Skeletal muscle satellite cell (primary cell): ENCODE measurements around the gene POU2AF3.
A peak's percentile ranks its signal among the peaks of the same experiment; 100 is the strongest.
"Not testable (repeated sequence)": the region's sequence is repeated elsewhere in the genome, so short reads cannot be mapped to it uniquely, and the experiment has no call there.

Experiments
- H3K27me3 ChIP-seq: 2 replicates; pipeline ENCODE4 v1.7.0; 2013; ENCODE audit warnings: low read length; ENCODE audit not compliant: control insufficient read depth, insufficient read depth
- H3K36me3 ChIP-seq: 2 replicates; pipeline ENCODE4 v1.7.0; 2013; ENCODE audit warnings: mild to moderate bottlenecking, control low read depth, low read length; ENCODE audit not compliant: insufficient read depth
- H3K4me1 ChIP-seq: 2 replicates; pipeline ENCODE4 v1.7.0; 2013; ENCODE audit warnings: low read length; ENCODE audit not compliant: control insufficient read depth, insufficient read depth
- H3K4me2 ChIP-seq: 2 replicates; pipeline ENCODE4 v1.7.0; 2013; ENCODE audit warnings: mild to moderate bottlenecking, low read length
- H3K4me3 ChIP-seq: 2 replicates; pipeline ENCODE4 v1.7.0; 2013; ENCODE audit warnings: low read length
- H3K9ac ChIP-seq: 2 replicates; pipeline ENCODE4 v1.7.0; 2013; ENCODE audit warnings: mild to moderate bottlenecking, low read depth, low read length, moderate library complexity
- H3K9me3 ChIP-seq: replicated peaks from 2 replicates; pipeline ENCODE4 v1.7.0; 2013; ENCODE audit warnings: mild to moderate bottlenecking, control low read depth, low read length

POU2AF3 gene

DNA sequence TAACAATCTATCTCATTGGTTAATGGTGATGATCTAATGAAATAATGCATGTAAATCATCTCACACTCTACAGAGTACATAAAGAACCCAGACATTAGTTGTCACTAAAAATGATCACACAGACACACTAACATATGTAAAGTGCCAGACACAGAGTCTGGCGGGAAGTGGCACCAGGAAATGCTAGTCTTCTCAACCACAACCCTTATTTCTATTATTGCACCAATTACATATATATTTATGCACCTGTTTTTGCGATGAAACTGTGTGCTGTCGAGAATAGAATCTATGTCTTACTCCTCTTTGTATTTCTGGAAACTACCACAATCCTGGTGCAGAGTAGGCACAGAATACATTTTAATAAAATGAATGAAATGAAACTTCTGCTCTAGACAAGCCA is 25.9 kb upstream of the POU2AF3 start:
- Histone ChIP-seq H3K4me3 (no peak overlapping the region), H3K27me3 (peaks cover 17% of the 10 kb centered on the region), H3K4me2 (no peak overlapping the region), H3K9ac (no peak overlapping the region), H3K9me3 (no peaks in the 10 kb centered on the region), H3K36me3 (no peaks in the 10 kb centered on the region), H3K4me1 (no peaks in the 10 kb centered on the region)

DNA sequence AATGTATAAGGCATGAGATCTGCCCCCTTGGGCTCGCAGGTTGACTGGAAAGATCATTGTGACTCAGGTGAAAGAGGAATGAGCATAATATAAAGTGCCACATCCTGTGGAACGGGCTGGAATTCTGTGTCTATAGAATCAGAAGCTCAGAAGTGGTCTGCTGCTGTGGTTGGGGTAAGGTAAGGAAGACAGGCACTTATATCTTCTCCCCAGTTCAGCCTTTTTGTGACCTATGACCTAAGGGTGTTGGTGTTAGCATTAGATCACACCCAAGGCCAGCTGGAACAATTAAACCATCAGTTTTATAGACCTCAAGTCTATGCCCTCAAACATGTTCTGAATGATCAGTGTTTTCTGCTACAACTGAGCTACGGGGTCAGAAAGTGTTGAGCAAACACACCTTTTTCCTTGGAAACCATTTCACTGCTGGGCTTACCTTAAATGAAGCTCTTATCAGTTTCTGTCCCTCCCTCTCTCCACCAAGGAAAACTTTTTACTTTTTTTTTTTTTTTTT is 15.7 kb upstream of the POU2AF3 start:
- Histone ChIP-seq H3K4me1 (no peaks in the 10 kb centered on the region), H3K9me3 (no peaks in the 10 kb centered on the region), H3K4me2 (no peak overlapping the region), H3K4me3 (no peak overlapping the region), H3K36me3 (no peaks in the 10 kb centered on the region), H3K9ac (no peak overlapping the region), H3K27me3 (peaks cover 52% of the 10 kb centered on the region)

DNA sequence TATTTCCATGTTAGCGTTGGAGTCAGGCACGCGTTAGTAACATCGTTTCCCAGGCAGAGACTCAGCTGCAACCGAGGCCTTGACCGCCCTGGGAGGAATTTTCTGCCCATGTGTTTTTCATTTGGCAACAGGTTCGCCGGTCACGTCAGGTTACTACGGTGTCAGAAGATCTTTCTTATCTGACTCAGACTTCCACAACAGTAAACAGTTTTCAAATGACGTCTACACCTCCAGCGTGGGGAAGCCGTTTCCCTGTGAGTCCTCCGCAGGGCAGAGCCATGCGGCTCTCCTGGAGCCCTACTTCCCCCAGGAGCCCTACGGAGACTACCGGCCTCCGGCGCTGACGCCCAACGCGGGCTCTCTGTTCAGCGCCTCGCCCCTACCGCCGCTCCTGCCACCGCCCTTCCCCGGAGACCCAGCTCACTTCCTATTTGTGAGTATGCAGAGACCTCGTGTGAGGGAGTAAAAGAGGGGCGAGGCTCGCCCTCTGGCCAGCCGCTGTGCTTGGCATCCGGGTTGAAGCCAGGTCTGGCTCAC is 14.3 kb upstream of the POU2AF3 start:
- H3K9ac ChIP-seq = no peak overlapping the region
- no peaks in the 10 kb centered on the region for H3K4me1 ChIP-seq
- no peak overlapping the region for H3K4me3 ChIP-seq
- no peaks in the 10 kb centered on the region for H3K36me3 ChIP-seq
- peaks cover 39% of the 10 kb centered on the region for H3K27me3 ChIP-seq
- H3K4me2 ChIP-seq = no peak overlapping the region
- no peaks in the 10 kb centered on the region for H3K9me3 ChIP-seq

DNA sequence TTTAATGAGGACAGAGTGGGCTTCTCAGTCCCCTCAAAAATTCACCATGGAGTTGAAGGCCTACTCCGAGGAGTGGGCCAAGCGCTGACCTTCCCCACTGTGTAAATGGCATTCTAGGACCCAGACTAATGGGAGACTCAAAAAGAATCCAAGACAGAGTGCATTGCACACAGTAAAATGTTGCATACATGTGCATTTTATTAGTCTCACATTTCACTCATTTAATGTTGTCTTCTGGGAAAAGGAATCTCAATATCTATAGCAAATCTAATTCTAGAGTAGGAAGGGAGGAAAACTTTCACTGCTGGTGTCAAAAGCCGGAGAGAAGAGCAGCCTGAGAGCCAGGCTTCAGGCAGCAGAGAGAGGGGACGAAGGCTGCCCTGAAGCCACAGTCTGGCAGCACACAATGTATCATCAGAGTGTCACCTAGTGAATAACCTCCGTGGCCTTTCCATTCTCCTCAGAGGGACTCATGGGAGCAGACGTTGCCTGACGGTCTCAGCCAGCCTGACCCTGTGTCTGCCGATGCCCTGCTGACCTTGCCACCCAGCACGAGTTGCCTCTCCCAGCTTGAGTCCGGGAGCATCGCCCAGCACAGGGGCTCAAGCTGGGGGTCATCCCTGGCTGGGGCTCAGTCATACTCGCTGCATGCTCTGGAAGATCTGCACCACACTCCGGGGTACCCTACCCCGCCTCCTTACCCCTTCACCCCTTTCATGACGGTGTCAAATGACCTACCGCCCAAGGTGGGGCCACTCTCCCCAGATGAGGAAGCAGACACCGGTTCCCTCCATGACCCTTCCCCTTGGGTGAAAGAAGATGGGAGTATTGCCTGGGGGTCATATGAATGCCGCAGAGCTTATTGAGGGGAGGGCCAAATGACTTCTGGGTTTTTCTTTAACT is 12.9 kb upstream of the POU2AF3 start:
- H3K4me1 ChIP-seq = no peaks in the 10 kb centered on the region
- H3K4me3 ChIP-seq = no peak overlapping the region
- no peak overlapping the region for H3K9ac ChIP-seq
- H3K27me3 ChIP-seq = peaks cover 30% of the 10 kb centered on the region
- H3K36me3 ChIP-seq = no peaks in the 10 kb centered on the region
- no peak overlapping the region for H3K4me2 ChIP-seq
- no peaks in the 10 kb centered on the region for H3K9me3 ChIP-seq

- no peaks in the 10 kb centered on the region for H3K36me3 ChIP-seq
- H3K4me2 ChIP-seq = no peak overlapping the region
- peaks cover 11% of the 10 kb centered on the region for H3K27me3 ChIP-seq
- H3K4me3 ChIP-seq = no peak overlapping the region
- no peak overlapping the region for H3K9ac ChIP-seq
- no peaks in the 10 kb centered on the region for H3K4me1 ChIP-seq
- H3K9me3 ChIP-seq = no peaks in the 10 kb centered on the region
Observed at GRCh38 chr11:111291764-111292163, 6.6 kb upstream of the POU2AF3 start.

- not testable (repeated sequence) for H3K9ac ChIP-seq, H3K4me2 ChIP-seq, H3K9me3 ChIP-seq, H3K27me3 ChIP-seq, H3K36me3 ChIP-seq, H3K4me1 ChIP-seq, H3K4me3 ChIP-seq
Observed at GRCh38 chr11:111292408-111292807, 5.9 kb upstream of the POU2AF3 start.

DNA sequence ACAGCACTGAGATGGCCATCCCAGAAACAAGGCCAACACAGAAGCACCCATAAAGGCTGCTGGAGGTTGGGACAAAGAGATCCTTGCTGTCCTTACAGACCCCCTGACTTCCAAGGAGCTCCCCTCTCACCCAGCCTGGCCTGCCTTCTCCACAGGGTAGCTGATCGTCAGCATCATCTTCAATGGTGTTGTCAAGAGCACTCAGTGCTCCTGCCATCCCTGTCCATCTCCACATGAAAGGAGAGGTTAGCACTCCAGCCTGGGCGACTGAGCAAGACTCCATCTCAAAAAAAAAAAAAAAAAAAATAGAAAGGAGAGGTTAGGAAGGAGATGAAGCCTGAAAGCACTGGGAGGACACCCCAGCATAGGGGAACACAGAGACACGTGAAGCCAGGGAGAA is 2.1 kb upstream of the POU2AF3 start:
- Histone ChIP-seq H3K9ac (no peak overlapping the region), H3K36me3 (no peaks in the 10 kb centered on the region), H3K4me2 (no peak overlapping the region), H3K27me3 (peaks cover 29% of the 10 kb centered on the region), H3K4me3 (no peak overlapping the region), H3K9me3 (no peaks in the 10 kb centered on the region), H3K4me1 (no peaks in the 10 kb centered on the region)

DNA sequence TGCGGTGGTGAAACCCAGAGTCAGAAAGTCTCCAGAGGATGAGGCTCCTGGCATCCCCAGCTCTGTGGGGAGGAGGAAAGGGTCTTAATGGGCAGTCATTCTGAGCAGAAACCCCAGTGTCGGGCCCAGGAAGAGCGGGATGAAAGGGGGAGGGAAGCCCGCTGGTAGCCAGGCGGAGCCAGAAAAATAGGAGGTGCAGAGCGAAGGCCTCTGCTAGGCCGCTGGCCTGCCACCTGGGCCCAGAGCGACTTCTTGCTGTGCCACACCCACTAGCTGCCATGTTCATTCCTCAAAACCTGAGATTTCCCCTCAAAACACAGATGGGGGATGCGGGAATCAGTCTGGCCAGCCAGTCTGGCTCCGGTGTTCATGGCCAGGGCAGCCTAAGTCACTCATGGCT is 650 bp upstream of the POU2AF3 start:
- peaks cover 44% of the 10 kb centered on the region for H3K27me3 ChIP-seq
- H3K36me3 ChIP-seq = no peaks in the 10 kb centered on the region
- H3K4me2 ChIP-seq = no peak overlapping the region
- H3K9me3 ChIP-seq = no peaks in the 10 kb centered on the region
- H3K9ac ChIP-seq = no peak overlapping the region
- H3K4me3 ChIP-seq = no peak overlapping the region
- H3K4me1 ChIP-seq = no peaks in the 10 kb centered on the region

DNA sequence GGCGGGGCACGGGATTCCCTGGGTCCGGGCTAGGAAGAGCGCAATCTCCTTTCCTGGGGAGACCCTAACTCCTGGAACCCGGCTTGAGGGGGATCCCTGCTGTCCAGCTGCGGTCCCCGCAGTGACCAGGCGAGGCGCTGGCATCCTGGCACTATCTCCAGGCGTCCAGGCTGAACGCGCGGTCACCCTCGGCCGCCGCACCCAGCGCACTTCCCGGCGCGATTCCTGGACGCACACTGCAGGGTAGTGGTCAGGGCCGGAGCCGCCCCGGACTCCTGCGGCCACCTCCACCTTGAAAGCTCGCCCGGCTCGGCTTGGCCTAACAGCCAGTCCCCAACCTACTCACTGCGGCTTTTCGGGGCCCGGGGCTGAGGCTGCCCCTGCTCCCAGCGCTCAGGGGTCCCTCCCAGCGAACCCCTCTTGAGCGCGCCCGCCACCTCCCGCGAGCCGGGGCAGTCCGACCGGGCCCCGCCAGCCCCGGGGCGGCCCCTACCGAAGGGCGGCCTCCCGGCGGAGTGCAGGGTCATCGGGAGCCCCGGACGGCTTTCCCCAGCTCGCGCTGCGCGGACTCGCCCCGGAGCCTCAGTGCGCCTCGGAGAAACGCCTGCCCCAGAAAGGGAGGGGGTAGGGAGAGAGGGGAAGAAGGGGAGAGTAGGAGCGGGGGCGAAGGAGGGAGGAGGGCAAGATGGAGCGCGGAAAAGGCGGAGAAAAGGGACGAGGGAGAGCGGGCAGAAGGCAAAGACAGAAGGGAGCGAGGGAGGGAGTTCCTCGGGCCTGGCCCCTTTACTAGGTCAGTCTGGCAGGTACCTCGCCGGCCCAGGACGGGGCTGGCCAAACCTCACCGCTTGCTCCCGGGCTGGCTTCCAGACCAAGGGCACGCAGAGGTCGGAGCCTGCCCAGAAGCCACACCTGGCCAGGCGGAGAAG is 1.0 kb downstream of the POU2AF3 start:
- H3K9ac ChIP-seq = peak overlapping the region; percentile 56
- no peaks in the 10 kb centered on the region for H3K36me3 ChIP-seq
- H3K4me3 ChIP-seq = peak overlapping the region; percentile 75
- H3K4me1 ChIP-seq = no peaks in the 10 kb centered on the region
- H3K27me3 ChIP-seq = peaks cover 53% of the 10 kb centered on the region
- peak overlapping the region; percentile 98 for H3K4me2 ChIP-seq
- no peaks in the 10 kb centered on the region for H3K9me3 ChIP-seq

DNA sequence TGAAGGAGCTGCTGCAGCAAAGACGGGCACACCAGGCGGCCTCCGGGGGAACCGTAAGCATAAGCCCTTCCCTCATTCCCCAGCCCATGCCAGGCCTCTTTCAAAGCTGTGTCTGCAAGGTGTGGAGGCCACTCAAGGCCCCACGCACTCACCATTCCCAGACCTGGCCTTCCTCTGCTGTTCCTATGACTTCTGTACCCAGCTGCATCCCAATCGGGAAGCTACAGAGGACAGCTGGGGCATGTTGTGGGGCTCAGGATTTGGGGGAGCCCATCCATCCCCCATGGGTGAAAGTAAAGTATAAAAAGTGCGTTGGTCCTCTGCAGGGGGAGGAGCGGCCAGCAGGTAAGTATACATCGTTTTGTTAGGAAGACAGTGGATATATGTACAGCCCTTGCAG is 2.2 kb downstream of the POU2AF3 start:
- no peaks in the 10 kb centered on the region for H3K9me3 ChIP-seq
- no peak overlapping the region for H3K4me3 ChIP-seq
- no peaks in the 10 kb centered on the region for H3K4me1 ChIP-seq
- no peak overlapping the region for H3K4me2 ChIP-seq
- peaks cover 63% of the 10 kb centered on the region for H3K27me3 ChIP-seq
- H3K36me3 ChIP-seq = no peaks in the 10 kb centered on the region
- no peak overlapping the region for H3K9ac ChIP-seq
